GM21381 (cell line): Measurements from ENCODE around the gene SEC22C.

ENCODE experiments used
- ATAC-seq: cut with Tn5 transposase; IDR thresholded peaks from one replicate; pipeline ENCODE4 v1.9.1; 2021; ENCODE audit warnings: mild to moderate bottlenecking, moderate library complexity; ENCODE audit not compliant: unreplicated experiment

SEC22C gene

GRCh38 chr3:42539871-42540714, 41.7 kb downstream of the SEC22C start:
- no peak for ATAC-seq

GRCh38 chr3:42537350-42537749, 44.4 kb downstream of the SEC22C start:
- no peak for ATAC-seq

- ATAC-seq, result no peak
Measured at GRCh38 chr3:42535981-42536784, 45.6 kb downstream of the SEC22C start.

GRCh38 chr3:42533161-42533897, 48.4 kb downstream of the SEC22C start:
- no peak for ATAC-seq

- ATAC-seq, result no peak
Measured at GRCh38 chr3:42532229-42532628, 49.5 kb downstream of the SEC22C start.

GRCh38 chr3:42531470-42531869, 50.3 kb downstream of the SEC22C start:
- ATAC-seq, result no peak

GRCh38 chr3:42530073-42530472, 51.7 kb downstream of the SEC22C start:
- ATAC-seq, result no peak

- no peak for ATAC-seq
Measured at GRCh38 chr3:42529468-42529867, 52.3 kb downstream of the SEC22C start.

- no peak for ATAC-seq
Measured at GRCh38 chr3:42527368-42527917, 54.3 kb downstream of the SEC22C start.

- ATAC-seq, result no peak
Measured at GRCh38 chr3:42526616-42527367, 55.0 kb downstream of the SEC22C start.

- ATAC-seq, result no peak
Measured at GRCh38 chr3:42525736-42526345, 55.9 kb downstream of the SEC22C start.

GRCh38 chr3:42525212-42525611, 56.6 kb downstream of the SEC22C start:
- ATAC-seq, result no peak

GRCh38 chr3:42524751-42525150, 57.0 kb downstream of the SEC22C start:
- ATAC-seq, result no peak

GRCh38 chr3:42520906-42521305, 60.9 kb downstream of the SEC22C start:
- ATAC-seq, result no peak

GRCh38 chr3:42520336-42520735, 61.4 kb downstream of the SEC22C start:
- no peak for ATAC-seq

GRCh38 chr3:42519568-42519962, 62.2 kb downstream of the SEC22C start:
- ATAC-seq, result no peak

GRCh38 chr3:42518800-42519567, 62.8 kb downstream of the SEC22C start:
- no peak for ATAC-seq

GRCh38 chr3:42517117-42517516, 64.7 kb downstream of the SEC22C start:
- ATAC-seq, result no peak

- no peak for ATAC-seq
Measured at GRCh38 chr3:42516443-42516842, 65.3 kb downstream of the SEC22C start.
